SU-DHL-6 (cell line): ENCODE data around the gene FBH1.

Source experiments
- H2AFZ ChIP-seq: fragments of 200-600 bp; sonication (generic); 2 replicates; pipeline ENCODE4 v1.6.1; 2014; ENCODE audit warnings: low read depth, mild to moderate bottlenecking, moderate library complexity, mixed read lengths, antibody characterized with exemption, low read length; ENCODE audit not compliant: severe bottlenecking
- H3F3A ChIP-seq: fragments of 200-600 bp; shearing (Covaris generic); 2 replicates; pipeline ENCODE4 v1.6.0; 2016; ENCODE audit warnings: antibody characterized with exemption, mild to moderate bottlenecking; ENCODE audit not compliant: insufficient read depth
- H3K27ac ChIP-seq: fragments of 200-600 bp; sonication (generic); 2 replicates; pipeline ENCODE4 v1.5.1; 2016; ENCODE audit warnings: low read depth, mild to moderate bottlenecking, low read length, moderate library complexity, mixed read lengths
- H3K27me3 ChIP-seq: fragments of 200-600 bp; sonication (generic), shearing (Covaris generic); 2 replicates; pipeline ENCODE4 v1.6.0; 2014; ENCODE audit warnings: mild to moderate bottlenecking, low read length
- H3K36me3 ChIP-seq: fragments of 200-600 bp; sonication (generic); 2 replicates; pipeline ENCODE4 v1.6.1; 2014; ENCODE audit warnings: mild to moderate bottlenecking, low read length, mixed read lengths
- H3K4me2 ChIP-seq: fragments of 300-600, 200-600 bp; shearing (Covaris generic), sonication (generic); 2 replicates; pipeline ENCODE4 v1.6.0; 2014; ENCODE audit warnings: low read length, low read depth, mild to moderate bottlenecking; ENCODE audit not compliant: poor library complexity, severe bottlenecking
- H3K4me3 ChIP-seq: fragments of 200-600 bp; sonication (generic); 2 replicates; pipeline ENCODE4 v1.5.1; 2014; ENCODE audit warnings: antibody characterized with exemption, low read length, mild to moderate bottlenecking, mixed read lengths; ENCODE audit not compliant: insufficient read depth, poor library complexity, severe bottlenecking
- H3K79me2 ChIP-seq: fragments of 200-600 bp; sonication (generic); 2 replicates; pipeline ENCODE4 v1.6.1; 2014; ENCODE audit warnings: mild to moderate bottlenecking, low read length, moderate library complexity; ENCODE audit not compliant: insufficient read depth
- H3K9ac ChIP-seq: fragments of 200-600 bp; sonication (generic); 2 replicates; pipeline ENCODE4 v1.7.0; 2014; ENCODE audit warnings: mild to moderate bottlenecking, low read length
- H3K9me2 ChIP-seq: fragments of 200-600 bp; sonication (generic); replicated peaks from 2 replicates; pipeline ENCODE4 v1.6.1; 2014; ENCODE audit warnings: low read length; ENCODE audit not compliant: insufficient read depth
- H3K9me3 ChIP-seq: fragments of 200-600 bp; sonication (generic); 2 replicates; pipeline ENCODE4 v1.6.1; 2014; ENCODE audit warnings: low read length, mixed read lengths; ENCODE audit not compliant: insufficient read depth
- H4K20me1 ChIP-seq: fragments of 200-600 bp; sonication (generic); 2 replicates; pipeline ENCODE4 v1.6.1; 2014; ENCODE audit warnings: low read depth, mild to moderate bottlenecking, antibody characterized with exemption, low read length, moderate library complexity, mixed read lengths
- CTCF ChIP-seq: fragments of 200-600 bp; sonication (generic); IDR thresholded peaks from one replicate; pipeline ENCODE4 v1.5.1; 2017; ENCODE audit warnings: antibody characterized with exemption, mild to moderate bottlenecking, low read length, moderate library complexity; ENCODE audit not compliant: insufficient read depth, poor library complexity, severe bottlenecking
- EZH2phosphoT487 ChIP-seq: fragments of 200-600 bp; sonication (generic), shearing (Covaris generic); conservative IDR thresholded peaks from 2 replicates; pipeline ENCODE4 v1.6.1; 2018; ENCODE audit warnings: mild to moderate bottlenecking, antibody characterized with exemption, low read length, moderate library complexity, mixed read lengths

The FBH1 gene

GRCh38 chr10:5942474-5942873, 52.4 kb downstream of the FBH1 start:
- H3K9me3 ChIP-seq, result no peaks in the 10 kb centered on the region
- H3K9ac ChIP-seq, result no peak overlapping the region

GRCh38 chr10:5943536-5943935, 53.5 kb downstream of the FBH1 start:
- H3F3A ChIP-seq, result no peaks in the 10 kb centered on the region
- no peaks in the 10 kb centered on the region for H3K27me3 ChIP-seq
- no peaks in the 10 kb centered on the region for H3K36me3 ChIP-seq
- H3K4me3 ChIP-seq, result no peak overlapping the region
- H3K9ac ChIP-seq, result no peak overlapping the region
- H3K9me2 ChIP-seq, result no peaks in the 10 kb centered on the region
- no peaks in the 10 kb centered on the region for H4K20me1 ChIP-seq
- no peak overlapping the region for H3K27ac ChIP-seq
- no peak overlapping the region for H3K4me2 ChIP-seq
- H2AFZ ChIP-seq, result no peak overlapping the region
- no peak for TF ChIP-seq EZH2phosphoT487
- TF ChIP-seq CTCF, result no peak
- H3K79me2 ChIP-seq, result no peaks in the 10 kb centered on the region
- H3K9me3 ChIP-seq, result no peaks in the 10 kb centered on the region

More at GRCh38 chr10:5942474-5942873, 52.4 kb downstream of the FBH1 start:
- Histone ChIP-seq H3K27ac (no peak overlapping the region), H3K36me3 (no peaks in the 10 kb centered on the region), H3K4me3 (no peak overlapping the region), H3F3A (no peaks in the 10 kb centered on the region), H3K79me2 (no peaks in the 10 kb centered on the region), H3K27me3 (no peaks in the 10 kb centered on the region), H2AFZ (no peak overlapping the region), H3K4me2 (no peak overlapping the region), H4K20me1 (no peaks in the 10 kb centered on the region), H3K9me2 (no peaks in the 10 kb centered on the region)
- no peak for TF ChIP-seq EZH2phosphoT487
- TF ChIP-seq CTCF, result no peak

- Histone ChIP-seq H3K9me3 (no peaks in the 10 kb centered on the region), H3K4me2 (no peak overlapping the region), H4K20me1 (no peaks in the 10 kb centered on the region), H3K27me3 (no peaks in the 10 kb centered on the region), H3K9ac (no peak overlapping the region), H3K79me2 (no peaks in the 10 kb centered on the region), H3K9me2 (no peaks in the 10 kb centered on the region), H2AFZ (no peak overlapping the region), H3K27ac (no peak overlapping the region), H3F3A (no peaks in the 10 kb centered on the region), H3K4me3 (no peak overlapping the region), H3K36me3 (no peaks in the 10 kb centered on the region)
- TF ChIP-seq EZH2phosphoT487 (no peak), CTCF (no peak)
These were observed 54.5 kb downstream of the FBH1 start for GRCh38 chr10:5944389-5945189.
